Superior temporal gyrus (tissue), 1 donor: ENCODE results near the gene H2AZ2.
"Not testable (repeated sequence)": the region's sequence is repeated elsewhere in the genome, so short reads cannot be mapped to it uniquely, and the experiment has no call there.

Experiments
- DNase-seq: peaks from one replicate; pipeline ENCODE4 v3.0.0-alpha.2; 2016; ENCODE audit errors: extremely low spot score

The H2AZ2 gene

DNA sequence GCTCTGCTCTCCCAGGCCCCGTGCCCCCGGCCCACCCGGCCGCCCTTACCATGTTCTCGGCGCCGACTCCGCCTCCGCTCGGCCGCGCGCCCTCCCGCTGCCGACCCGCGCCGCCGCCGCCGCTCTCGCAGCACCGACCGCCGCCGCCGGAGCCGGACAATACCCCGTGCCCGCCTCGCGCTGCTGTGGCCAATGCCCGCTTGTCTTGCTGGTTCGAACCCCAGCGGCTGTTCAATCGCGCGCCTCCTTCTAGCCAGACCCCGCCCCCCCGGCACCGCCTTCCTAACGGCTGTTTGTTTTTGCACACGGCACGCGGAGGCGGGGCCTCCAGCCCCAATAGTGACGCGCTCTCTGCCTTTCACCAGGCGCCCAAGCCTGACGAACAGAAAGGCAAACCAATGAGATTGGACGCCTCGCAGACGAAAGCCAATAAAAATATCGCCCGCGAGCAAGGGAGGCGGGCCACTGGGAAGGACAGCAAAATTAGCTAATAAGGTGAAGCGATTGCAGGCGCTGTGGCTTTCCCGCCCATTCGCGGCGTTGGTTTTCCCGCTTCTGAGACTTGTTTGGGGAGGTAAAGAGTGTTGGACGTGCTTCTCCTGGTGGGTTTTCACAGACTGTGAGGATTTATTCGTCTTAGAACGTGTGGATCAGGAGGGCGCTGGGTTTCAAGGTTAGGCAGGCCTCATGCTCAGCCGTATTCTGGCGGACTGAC, at the start of gene H2AZ2:
Gene H2AZ2 (minus strand): TSS at position 168 of the 715 bp plus-strand sequence. CDS start 116 bp downstream, at position 52.
- peak; percentile 100 for DNase-seq

DNA sequence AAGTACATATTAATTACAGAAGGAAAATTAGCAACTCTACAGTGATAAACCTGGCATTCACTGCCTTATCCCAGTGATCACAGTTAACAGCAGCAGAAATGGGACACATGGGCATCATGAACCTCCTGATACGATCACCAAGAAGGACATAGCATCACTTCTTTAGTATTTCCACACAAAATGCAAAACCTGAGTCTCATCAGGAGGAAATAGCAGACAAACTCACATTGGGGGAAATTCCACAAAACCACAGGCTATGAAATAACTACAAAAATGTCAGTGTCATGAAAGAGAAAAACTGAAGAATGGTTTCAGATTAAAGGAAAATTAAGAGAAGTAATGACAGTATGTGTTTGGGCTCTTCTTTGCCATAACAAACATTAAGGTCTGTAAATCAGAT, 49.4 kb upstream of the H2AZ2 start:
- no peak for DNase-seq

DNA sequence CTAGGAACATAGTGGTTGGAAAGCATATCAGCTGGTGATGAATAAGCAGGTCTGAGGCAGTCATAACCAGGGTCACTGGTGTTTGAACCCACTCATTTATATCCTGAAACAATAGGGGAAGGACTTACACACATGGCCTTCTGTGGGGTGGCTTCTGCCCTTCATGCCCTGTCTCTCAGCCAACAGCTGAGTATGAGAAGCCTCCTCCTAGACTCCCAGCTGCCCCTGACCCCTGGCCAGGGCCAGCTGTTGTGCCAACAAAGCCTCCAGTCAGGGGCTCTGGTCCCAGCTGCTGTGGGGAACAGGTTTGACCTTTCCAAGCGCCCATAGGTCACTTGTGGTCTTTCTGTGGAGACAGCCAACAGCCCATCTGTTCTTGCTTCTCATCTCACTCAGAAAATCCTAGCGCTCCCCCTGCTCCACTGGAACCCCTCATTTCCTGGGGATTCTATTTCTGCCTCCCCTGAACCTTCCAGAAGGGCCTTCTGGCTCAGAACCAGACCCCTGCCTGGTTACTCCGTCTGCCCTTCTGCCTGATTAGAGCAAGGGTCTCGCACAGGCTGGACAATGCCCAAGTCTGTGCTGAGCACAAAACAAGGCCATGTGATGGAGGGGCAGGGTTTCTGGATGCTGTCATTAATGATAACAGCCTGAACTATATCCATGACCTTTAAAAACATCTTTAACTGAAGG, 47.1 kb upstream of the H2AZ2 start:
- peak; percentile 47 for DNase-seq

DNA sequence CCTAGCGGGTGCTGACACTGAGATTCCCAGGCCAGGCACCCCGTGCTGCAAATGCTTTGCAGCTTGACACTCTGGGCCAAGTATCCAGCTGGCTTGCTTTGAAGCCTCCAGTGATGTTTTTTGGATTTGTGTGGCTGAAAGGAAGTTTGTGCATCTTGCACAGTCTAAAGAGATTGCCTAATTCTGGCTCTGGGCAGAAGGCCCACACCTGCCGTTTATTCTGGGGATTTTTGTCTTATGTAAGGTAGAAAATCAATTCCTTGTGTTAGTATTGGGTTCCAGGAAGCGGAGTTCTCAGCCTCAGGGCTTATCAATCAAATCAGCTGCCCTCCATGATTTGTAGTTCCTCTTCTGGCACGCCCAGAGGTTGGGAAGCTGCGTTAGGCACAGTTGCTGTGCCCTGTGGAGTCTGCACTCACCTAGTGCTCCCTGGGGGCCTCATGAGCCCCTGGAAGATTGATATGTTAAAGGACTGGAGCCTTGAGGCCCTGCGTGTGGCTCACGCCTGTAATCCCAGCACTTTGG, 45.9 kb upstream of the H2AZ2 start:
- no peak for DNase-seq

DNA sequence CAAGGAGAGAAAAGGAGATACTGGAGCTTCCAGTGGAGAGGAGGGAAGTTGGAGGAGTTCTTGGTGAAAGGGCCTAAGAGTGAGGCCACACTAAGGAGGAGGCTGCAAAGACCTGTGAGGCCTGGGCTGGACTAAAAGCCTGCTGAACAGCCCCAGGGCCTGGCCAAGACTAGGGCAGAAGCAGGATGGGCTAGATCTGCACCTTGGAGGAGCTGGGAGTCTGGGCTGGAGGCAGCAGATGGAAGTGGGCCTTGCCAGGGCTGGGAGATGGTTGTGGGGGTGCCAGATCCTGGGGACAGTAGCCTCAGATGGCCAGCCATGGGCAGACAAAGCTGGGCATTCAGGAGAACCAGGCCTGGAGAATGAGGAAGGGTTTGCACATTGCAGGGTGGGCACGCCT, 43.9 kb upstream of the H2AZ2 start:
- no peak for DNase-seq

DNA sequence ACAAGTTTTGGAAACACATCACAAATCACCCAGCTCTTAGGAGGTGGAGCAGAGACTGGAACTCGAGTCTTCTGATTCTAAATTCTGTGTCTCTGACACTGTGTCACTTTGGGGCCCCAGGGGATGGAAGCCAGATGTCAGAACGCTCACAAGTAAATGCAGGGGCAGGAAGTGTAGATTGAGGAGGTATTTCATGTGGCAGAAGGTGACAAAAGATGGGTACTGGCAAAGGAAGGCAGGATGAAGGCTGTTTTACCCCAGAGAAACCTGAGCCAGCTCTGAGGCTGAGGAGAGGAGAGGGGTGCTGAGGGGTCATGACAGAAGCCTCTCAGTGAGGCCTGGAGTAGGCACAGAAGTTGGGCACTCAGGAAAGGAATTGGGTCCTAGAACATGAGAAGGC, 43.5 kb upstream of the H2AZ2 start:
- DNase-seq, result no peak

DNA sequence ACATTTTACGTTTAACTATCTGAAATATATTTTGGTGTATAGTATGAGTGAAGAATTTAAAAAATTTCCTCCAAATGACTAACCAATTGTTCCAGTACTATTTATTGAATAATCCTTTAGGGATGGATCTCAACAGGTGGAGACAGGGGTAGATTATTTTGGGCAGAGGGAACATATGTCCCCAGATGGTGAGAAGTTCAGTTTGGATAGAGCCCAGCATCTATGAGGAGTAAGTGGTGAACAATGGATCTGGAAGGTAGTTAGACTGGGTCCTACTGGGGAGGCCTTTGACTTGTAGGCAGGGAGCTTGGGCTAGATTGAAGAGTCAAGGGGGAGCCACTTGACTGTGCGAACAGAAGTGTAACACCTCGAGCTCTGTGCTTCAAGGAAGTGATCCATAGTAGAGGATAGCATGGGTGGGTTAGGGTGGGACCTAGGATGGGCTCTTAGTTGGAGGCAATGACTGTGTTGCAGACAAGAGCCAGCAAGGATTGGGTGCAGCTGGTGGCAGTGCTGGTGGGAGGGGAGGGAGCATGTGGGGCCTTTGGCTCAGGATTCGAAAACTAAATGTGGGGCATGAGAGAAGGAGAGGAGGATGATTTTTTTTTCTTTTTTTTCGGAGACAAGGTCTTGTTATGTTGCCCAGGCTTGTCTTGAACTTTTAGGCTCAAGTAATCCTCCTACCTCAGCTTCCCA, 41.3 kb upstream of the H2AZ2 start:
- DNase-seq, result no peak

DNA sequence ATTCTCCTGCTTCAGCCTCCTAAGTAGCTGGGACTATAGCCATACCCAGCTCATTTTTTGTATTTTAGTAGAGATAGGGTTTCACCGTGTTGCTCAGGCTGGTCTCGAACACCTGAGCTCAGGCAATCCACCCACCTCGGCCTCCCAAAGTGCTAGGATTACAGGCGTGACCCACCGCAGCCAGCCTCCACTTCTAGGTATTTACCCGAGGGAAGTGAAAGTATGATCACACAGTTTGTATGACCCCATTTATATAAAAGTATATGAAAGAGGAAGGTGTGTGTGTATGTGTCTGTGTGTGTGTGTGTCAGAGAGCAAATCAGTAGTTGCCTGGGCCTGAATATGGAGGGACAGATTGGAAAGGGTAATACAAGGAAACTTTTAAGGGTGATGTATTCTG, 39.4 kb upstream of the H2AZ2 start:
- no peak for DNase-seq

DNA sequence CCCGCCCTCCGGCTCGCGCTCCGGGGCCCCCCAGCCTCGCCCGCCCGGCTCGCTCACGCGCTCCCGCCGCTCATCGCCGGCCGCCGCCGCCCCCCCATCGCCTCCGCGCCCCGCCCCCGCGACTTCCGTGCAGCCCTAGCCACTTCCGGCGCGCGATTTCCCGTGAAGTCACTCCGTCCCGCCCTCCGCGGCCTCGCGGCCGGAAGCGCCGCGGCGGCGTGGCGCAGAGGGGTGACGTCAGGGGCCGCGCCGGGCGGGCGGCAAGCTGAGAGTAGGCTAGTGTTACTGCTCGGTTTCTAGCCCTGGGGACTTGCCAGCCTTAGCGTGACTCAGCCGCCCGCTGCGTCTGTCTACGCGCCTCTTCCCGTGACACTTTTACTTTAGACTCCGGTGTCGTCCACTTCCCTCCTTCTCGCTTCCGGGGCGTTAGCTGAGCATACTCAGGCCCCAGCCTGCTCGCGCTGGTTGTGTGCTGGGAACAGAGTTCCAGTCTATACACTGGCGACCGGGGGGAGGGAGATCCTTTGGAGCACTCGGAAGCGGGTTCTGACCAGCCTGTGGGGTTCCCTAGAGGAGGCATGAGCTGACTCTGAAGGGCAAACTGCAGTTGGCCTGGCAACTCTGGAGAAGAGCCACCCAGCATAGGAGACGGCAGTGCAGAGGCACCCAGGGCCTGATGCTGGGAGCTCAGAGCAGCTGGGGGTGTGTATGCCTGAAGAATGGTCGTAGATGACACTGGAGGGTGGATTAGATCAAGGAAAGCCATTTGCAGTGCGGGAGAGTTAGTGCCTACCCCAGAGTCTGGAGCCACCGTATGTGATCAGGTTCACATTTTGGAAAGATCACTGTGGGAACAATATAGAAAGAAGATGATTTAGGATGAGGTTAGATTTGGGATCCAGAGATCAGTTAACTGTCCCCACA, 37.8 kb upstream of the H2AZ2 start, which contains the start of gene PURB:
Gene PURB (minus strand): TSS at position 137 of the 924 bp plus-strand sequence. CDS start 182 bp downstream, outside the sequence.
- peak; percentile 94 for DNase-seq

DNA sequence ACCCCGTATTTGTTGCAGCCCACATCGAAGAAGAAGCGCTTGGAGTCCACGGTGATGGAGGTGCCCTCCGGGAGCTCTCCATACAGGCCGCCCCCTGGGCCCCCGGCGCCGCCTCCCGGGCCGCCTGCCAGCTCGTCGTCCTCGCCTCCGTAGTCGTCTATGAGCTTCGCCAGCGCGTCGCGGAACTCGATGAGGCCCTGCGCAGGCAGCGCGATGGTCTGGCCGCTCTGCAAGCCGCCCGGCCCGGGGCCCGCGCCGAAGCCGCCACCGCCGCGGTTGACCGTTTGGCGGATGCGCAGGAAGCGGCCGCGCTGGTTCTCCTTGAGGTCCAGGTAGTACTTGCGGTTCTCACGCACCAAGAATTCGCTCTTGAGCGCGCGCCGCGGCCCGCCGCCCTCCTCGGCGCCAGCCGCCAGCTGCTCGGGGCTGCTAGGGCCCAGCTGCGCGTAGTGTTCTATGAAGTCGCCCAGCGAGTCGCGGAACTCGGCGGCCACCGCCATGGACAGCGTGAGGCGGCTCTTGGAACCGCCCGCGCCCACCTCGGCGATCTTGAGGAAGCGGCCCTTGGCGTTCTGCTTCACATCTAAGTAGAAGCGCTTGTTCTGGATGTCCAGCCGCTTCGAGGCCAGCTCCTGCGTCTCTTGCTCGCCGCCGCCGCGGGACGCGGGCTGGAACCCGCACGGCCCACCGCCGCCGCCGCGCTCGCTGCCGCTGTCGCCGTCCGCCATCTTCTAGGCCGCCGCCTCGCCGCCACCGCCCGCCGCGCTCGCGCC, 36.9 kb upstream of the H2AZ2 start:
- no peak for DNase-seq

DNA sequence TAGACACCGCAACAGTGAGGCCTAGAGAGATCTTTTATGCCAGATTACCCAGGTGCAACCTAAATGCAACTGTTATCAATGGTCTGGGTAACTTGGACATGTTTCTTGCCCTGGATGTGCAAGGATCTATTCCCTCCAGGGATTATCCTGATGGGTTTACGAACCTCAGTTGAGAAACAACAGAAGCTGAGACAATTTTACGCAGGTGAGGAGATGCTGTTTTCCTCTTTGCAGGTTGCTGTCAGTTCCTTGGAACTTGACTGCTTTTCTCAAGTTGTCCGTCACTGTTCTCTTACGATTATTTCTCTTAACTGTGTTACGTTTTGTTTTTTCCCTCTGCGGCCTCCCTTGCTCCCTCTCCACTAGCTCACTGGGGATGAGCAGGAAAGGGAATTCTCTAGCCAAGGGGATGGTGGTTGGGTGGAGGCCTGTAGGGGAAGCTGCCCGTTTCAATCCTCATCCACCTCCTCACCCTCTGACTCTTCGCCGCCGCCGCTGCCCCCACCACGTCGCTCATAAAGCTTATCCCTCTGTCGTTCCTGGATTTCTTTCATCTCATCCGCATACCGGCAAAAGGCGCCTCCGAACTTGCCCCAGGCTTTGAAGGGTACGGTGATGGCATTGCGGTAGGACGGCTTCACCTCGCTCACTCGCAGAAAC, 36.2 kb upstream of the H2AZ2 start:
- no peak for DNase-seq

DNA sequence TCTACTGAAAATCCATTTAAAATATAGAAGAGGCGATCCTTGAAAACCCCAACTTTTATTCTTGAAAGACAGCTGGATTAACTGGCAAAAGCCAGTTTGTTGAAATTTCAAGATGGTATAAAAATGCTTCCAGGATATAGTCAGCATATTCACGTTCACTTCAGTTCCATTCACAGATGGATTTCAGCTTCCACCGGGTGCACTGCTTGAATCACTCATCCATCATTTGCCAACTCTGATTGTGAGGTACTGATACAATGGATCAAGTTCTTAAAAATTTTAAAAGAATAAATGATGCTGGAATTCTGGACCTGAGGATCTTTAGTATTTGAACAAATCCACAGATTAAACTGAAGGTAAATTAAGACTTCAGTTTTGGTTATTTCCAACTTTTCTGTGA, 35.0 kb upstream of the H2AZ2 start:
- no peak for DNase-seq

DNA sequence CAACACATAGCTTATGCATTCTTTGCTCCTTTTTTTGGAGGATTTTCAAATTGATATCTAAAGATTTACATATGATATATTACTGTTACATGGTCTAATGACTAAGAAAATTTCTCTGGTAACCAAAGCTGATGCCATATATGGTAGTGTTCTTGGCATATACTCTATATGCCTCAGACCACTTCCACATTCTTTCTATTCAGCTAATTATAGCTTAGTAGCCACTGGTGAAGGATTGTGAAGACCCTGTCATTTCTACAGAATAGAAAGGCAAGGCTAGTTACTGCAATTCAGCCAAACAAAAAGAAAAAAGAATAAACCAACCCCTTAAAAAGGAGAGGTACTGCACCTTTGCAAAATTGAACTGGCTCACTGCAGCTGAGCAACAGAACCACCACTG, 33.7 kb upstream of the H2AZ2 start:
- DNase-seq, result no peak

DNA sequence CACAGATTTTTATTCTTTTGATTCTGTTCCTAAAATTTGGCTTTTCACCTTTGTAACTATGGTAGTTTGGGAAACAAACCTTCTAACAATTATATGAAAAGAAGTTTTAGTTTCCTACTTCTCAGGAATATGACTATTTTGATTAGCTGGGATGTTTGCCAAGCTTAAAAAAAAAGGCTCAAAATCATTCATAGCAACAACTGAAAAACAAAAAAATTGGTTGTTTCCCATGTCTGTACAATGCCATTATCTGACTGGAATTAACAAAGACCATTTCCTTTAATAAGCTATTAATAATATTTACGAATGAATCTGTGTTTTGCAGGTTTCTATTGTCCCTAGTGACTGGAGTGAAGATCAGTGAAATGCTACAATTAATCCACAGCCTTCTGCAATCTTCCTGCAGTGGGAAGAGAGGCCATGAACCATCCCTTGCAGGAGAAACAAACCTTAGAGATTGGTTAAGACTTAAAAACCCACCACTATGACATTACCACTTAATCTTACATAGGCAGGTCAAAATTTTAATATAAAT, 33.2 kb upstream of the H2AZ2 start:
- DNase-seq, result no peak

DNA sequence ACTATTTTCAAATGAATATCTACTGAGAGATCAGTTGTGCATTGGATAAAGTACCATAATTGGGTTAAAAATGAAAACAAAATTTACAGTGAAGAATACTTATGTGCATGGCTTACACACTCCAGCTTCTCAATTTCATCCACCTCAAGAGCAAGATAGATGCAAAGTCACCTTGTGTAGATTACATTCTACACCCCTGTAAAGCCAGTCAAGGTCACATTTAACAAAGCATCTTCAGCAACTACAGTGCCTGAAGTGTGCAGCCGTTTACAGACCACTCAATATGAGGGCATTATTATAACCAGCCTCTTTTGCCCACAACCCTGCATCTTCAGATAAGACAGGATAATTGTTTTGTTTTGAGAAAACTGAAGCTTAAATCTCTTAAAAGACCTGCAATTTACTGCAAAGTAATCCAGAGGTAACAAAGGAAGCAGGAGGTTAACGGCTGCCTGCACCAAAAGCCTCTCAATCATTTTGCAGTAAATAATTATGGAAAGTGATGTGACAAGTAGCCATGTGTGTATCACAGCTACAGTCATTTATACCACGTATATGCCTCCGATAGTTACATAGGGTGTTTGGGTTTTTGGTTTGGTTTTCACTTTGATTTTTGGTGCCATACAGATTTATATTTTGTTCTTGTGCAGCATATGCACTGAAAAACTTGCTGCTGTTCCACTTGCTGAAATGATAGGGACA, 32.6 kb upstream of the H2AZ2 start:
- DNase-seq, result no peak

DNA sequence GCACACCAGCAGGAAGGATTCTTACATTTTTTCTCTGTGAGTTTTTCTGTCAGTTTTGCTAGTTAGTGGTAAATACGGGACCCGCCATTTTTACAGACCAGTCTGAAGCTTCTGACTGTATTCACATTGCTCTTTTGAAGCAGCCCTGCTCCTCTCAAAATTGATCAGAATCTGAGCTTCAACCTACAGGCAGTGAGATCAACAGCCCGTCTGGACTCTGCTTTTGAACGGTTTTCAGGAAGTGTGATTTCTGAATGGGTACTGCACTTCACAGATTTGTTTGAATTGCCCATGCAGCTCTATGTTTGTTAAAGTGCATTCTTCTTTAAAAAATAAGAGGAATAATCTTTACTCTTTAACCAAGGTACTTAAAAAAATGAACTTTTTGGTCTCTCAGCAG, 28.5 kb upstream of the H2AZ2 start:
- DNase-seq, result no peak

DNA sequence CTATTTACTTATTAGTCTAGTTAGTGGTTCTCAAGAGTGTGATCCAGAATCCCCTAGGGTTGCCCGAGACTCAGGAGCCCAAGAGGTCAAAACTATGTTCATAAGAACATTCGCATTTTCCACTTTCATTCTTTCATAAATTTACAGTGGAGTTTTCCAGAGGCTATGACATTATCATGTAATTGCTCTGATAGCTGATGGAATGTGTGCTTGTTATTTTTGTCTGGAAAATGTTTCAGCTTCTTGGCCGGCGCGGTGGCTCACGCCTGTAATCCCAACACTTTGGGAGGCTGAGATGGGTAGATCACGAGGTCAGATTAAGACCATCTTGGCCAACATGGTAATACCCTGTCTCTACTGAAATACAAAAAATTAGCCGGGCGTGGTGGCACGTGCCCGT, 27.4 kb upstream of the H2AZ2 start:
- no peak for DNase-seq

DNA sequence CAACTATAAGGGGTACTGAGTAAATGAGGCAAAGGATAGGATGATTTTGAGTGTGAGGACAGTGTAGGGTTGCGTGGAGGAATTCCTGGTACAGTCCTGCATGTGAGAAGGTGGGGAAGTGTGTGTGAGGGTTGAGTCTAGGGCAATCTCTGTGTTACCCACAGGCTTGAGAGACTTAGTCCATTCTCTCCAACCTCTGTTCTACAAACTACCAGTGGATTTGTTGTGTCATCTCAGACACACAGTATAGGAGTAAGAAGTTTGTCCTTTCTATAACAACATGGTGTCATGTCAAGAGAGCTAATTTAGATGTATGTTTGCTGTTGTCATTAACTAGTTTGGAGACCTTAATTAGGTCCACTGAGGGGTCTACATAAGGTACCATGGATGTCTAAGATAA, 24.9 kb upstream of the H2AZ2 start:
- DNase-seq, result no peak

DNA sequence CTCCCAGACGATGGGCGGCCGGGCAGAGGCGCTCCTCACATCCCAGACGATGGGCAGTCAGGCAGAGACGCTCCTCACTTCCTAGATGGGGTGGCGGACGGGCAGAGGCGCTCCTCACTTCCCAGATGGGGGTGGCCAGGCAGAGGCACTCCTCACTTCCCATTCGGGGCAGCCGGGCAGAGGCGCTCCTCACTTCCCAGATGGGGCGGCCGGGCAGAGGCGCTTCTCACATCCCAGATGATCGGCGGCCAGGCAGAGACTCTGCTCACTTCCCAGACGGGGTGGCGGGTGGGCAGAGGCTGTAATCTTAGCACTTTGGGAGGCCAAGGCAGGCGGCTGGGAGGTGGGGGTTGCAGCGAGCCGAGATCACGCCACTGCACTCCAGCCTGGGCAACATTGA, 24.0 kb upstream of the H2AZ2 start:
- not testable (repeated sequence) for DNase-seq
